Fibroblast of lung (primary cell): ENCODE data around the gene IGSF21. TPM values are rescaled to one million over a fixed set of nuclear protein-coding genes. Genes with fewer than 3 reads are reported as not detected.

Experiments
- DNase-seq, 2 donors: peaks; one replicate each; pipeline versions ENCODE4 v3.0.0 to v3.0.0-alpha.2; 2010; ENCODE audit warnings: low read depth in 2 of 2
- H2AFZ ChIP-seq: 2 replicates; pipeline ENCODE4 v1.5.1; 2012; ENCODE audit warnings: low read length, control low read depth, inconsistent platforms
- H3K27ac ChIP-seq: 2 replicates; pipeline ENCODE4 v1.5.1; 2011; ENCODE audit warnings: low read length, control low read depth; ENCODE audit not compliant: insufficient read depth
- H3K27me3 ChIP-seq: 2 replicates; pipeline ENCODE4 v1.5.1; 2011; ENCODE audit warnings: mild to moderate bottlenecking, low read length; ENCODE audit not compliant: control insufficient read depth, insufficient read depth
- H3K36me3 ChIP-seq: 2 replicates; pipeline ENCODE4 v1.5.1; 2011; ENCODE audit warnings: low read length; ENCODE audit not compliant: control insufficient read depth, insufficient read depth
- H3K4me1 ChIP-seq: 2 replicates; pipeline ENCODE4 v1.5.1; 2011; ENCODE audit warnings: low read length; ENCODE audit not compliant: control insufficient read depth, insufficient read depth; ENCODE audit errors: extremely low read depth
- H3K4me2 ChIP-seq: 2 replicates; pipeline ENCODE4 v1.5.1; 2011; ENCODE audit warnings: low read length, control low read depth; ENCODE audit not compliant: insufficient read depth; ENCODE audit errors: extremely low read depth
- H3K4me3 ChIP-seq, 4 experiments: fragments of 200-600 bp in 1 of 4; sonication (generic) in 1 of 4; replicated peaks in 1 of 4; 2 replicates each; pipeline ENCODE4 v1.5.1; 2011 to 2016; ENCODE audit warnings: low read length in 4 of 4, low read depth in 3 of 4, mild to moderate bottlenecking in 3 of 4, control low read depth in 2 of 4, inconsistent platforms in 1 of 4, mixed read lengths in 1 of 4; ENCODE audit not compliant: insufficient read depth in 1 of 4; ENCODE audit errors: control extremely low read depth in 1 of 4
- H3K79me2 ChIP-seq: 2 replicates; pipeline ENCODE4 v1.5.1; 2012; ENCODE audit warnings: mild to moderate bottlenecking, low read length, inconsistent platforms; ENCODE audit not compliant: control insufficient read depth, insufficient read depth
- H3K9ac ChIP-seq: 2 replicates; pipeline ENCODE4 v1.5.1; 2011; ENCODE audit warnings: mild to moderate bottlenecking, low read length, control low read depth; ENCODE audit not compliant: insufficient read depth
- H3K9me3 ChIP-seq: 2 replicates; pipeline ENCODE4 v1.5.1; 2012; ENCODE audit warnings: low read depth, low read length; ENCODE audit not compliant: control insufficient read depth, insufficient read depth
- H4K20me1 ChIP-seq: 2 replicates; pipeline ENCODE4 v1.5.1; 2011; ENCODE audit warnings: low read length; ENCODE audit not compliant: control insufficient read depth, insufficient read depth; ENCODE audit errors: extremely low read depth
- EZH2 ChIP-seq: IDR thresholded peaks from 2 replicates; pipeline ENCODE4 v1.5.1; 2012; ENCODE audit warnings: low read length, control low read depth, mild to moderate bottlenecking; ENCODE audit errors: missing control alignments
- polyA plus RNA-seq, 2 donors: library from polyadenylated mRNA; depleted of rRNA in 1 of 2; stranded (reverse) in 1 of 2; unstranded in 1 of 2; fragments of >200 nt; gene quantifications; 2 replicates each; pipeline ENCODE4 v1.2.1, GENCODE V29; 2011 to 2012; ENCODE audit warnings: missing spikeins in 1 of 2
- total RNA-seq: library from RNA; depleted of rRNA; stranded (reverse); fragments of >200 nt; gene quantifications from 2 replicates; pipeline ENCODE4 v1.2.1, GENCODE V29; 2014
- TF ChIP-seq, protein P1 (sequence below), 2 donors: IDR thresholded peaks in 1 of 2; conservative IDR thresholded peaks in 1 of 2; 1 replicate in 1 of 2; 2 replicates in 1 of 2; pipeline ENCODE4 v1.5.1; 2011 to 2012; ENCODE audit warnings: low read length in 2 of 2, control low read depth in 1 of 2, inconsistent platforms in 1 of 2, low read depth in 1 of 2, mild to moderate bottlenecking in 1 of 2

IGSF21 gene
- total and polyA plus RNA-seq, 2 donors (not counting 1 experiment from before 2014, with no cell fraction given): not detected

DNA sequence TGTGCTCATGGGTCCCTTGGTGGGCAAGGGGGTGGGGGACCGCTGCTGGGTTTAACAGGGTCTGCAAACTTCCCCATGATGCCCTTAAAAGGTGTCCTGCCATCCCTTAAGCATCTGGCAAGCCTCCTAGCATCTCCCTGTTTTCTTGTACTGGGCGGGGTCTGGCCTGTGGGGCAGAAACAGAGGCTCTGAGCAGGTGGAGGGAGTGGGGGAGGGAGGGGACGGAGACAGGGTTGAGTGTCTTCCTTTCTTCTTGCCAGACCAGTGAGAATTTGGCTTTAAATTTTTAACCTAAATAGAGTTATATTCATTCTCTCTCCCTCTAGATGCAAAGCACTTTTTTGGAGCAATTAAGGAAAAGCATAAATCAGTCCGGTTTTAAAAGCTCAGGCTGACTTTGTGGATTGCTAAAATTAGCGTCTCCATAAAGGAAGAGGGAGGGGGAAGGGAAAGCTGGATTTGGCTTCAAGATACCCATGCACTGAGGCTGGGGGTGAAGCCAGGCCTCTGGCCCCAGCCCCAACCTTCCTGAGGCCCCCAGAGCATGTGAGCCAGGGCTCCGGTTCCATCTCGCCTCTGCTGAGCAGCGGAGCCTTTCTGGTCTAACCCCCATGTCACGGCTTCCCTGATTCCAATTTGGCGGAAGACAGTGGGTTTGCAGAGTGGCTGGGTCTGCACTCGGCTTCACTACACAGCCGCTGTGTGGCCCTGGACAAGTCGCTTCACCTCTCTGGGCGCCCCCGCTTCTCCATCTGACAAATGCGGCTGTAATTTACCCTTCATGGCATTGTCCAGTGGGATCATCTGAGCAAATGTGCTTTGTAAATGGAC lies 25.3 kb downstream of the IGSF21 start:
- Histone ChIP-seq H3K27me3 (no peaks in the 10 kb centered on the region), H3K27ac (no peak overlapping the region), H2AFZ (no peak overlapping the region), H3K4me3 (no peak overlapping the region), H3K36me3 (no peaks in the 10 kb centered on the region), H3K9ac (no peak overlapping the region), H3K4me1 (no peaks in the 10 kb centered on the region), H4K20me1 (no peaks in the 10 kb centered on the region), H3K79me2 (no peaks in the 10 kb centered on the region), H3K9me3 (no peaks in the 10 kb centered on the region), H3K4me2 (no peak overlapping the region)
- DNase-seq: no peak
- TF ChIP-seq, protein P1, sequence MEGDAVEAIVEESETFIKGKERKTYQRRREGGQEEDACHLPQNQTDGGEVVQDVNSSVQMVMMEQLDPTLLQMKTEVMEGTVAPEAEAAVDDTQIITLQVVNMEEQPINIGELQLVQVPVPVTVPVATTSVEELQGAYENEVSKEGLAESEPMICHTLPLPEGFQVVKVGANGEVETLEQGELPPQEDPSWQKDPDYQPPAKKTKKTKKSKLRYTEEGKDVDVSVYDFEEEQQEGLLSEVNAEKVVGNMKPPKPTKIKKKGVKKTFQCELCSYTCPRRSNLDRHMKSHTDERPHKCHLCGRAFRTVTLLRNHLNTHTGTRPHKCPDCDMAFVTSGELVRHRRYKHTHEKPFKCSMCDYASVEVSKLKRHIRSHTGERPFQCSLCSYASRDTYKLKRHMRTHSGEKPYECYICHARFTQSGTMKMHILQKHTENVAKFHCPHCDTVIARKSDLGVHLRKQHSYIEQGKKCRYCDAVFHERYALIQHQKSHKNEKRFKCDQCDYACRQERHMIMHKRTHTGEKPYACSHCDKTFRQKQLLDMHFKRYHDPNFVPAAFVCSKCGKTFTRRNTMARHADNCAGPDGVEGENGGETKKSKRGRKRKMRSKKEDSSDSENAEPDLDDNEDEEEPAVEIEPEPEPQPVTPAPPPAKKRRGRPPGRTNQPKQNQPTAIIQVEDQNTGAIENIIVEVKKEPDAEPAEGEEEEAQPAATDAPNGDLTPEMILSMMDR (conservative IDR thresholded peaks at IDR 0.05 in 1 of 2, IDR thresholded peaks at IDR 0.05 in 1 of 2; ENCODE audit: low read depth in 1 of 2, low read length in 2 of 2): no peak

DNA sequence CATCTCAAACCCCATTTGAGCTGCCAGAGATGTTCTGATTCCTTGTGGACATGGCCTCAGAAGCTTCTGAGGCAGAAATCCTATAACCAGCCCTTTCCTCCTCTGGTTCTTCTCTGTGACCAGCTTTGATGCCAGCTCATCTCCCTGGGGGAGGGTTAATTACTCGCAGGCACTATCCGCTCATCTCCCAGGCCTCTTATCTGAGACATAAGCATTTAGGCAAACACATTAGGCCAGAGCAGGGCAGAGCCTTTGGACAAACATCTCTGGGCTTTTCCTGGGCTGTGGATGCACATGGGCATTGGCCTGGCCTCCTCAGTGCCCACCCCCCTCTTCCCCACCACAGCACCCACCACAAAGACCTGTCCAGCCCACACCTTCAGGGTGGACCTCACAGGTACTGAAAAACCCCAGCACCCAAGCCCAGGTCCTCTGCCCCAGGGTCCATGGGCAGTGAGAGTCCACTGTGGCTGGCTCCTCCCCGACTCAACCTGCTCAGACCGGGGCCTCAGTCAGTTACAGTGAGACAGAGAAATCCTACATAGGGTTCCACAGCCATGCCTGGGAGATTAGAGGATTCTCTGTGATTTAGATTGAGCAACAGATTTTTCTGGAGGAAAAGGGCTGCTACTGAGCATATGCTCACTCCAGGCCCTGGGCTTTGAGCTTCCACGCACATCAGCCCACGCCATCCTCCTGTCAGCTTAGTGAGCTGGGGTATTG lies 26.9 kb downstream of the IGSF21 start:
- H3K27me3 ChIP-seq: no peaks in the 10 kb centered on the region
- H3K79me2 ChIP-seq: no peaks in the 10 kb centered on the region
- no peak overlapping the region for H3K4me3 ChIP-seq
- H3K27ac ChIP-seq: no peak overlapping the region
- no peak overlapping the region for H3K9ac ChIP-seq
- TF ChIP-seq, protein P1 (conservative IDR thresholded peaks at IDR 0.05 in 1 of 2, IDR thresholded peaks at IDR 0.05 in 1 of 2; ENCODE audit: low read depth in 1 of 2, low read length in 2 of 2): no peak
- TF ChIP-seq EZH2: no peak
- no peak for DNase-seq
- no peaks in the 10 kb centered on the region for H3K9me3 ChIP-seq
- H3K4me2 ChIP-seq: no peak overlapping the region
- no peaks in the 10 kb centered on the region for H4K20me1 ChIP-seq
- no peaks in the 10 kb centered on the region for H3K4me1 ChIP-seq
- H3K36me3 ChIP-seq: no peaks in the 10 kb centered on the region
- H2AFZ ChIP-seq: no peak overlapping the region

DNA sequence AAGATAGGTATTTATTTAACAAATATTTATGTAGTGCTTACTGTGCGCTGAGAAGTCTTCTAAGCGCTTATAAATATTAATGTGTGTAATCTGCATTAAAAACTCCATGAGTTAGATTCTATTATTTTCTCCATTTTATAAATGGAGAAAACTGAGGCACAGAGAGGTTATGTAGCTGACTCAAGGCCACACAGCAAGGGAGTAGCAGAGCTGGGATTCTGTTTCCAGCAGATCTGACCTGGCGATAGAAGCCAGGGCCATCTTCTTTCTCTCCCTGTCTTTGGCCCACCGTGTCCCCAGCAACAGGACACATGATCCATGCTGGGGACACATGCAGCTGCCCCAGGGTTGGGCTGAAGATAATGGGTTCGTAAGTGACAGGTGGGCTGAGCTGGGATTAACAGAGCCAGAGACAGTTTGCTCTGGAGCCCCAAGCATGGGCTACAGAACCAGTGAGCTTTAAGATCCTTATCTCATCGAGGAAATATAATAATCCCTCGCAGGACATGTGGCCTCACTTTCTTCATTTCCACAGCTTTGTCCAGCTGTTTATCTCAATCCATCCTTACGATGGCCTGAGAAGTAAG lies 30.3 kb downstream of the IGSF21 start:
- H3K27me3 ChIP-seq: no peaks in the 10 kb centered on the region
- no peak overlapping the region for H3K4me2 ChIP-seq
- DNase-seq: no peak
- no peak overlapping the region for H3K4me3 ChIP-seq
- H3K36me3 ChIP-seq: no peaks in the 10 kb centered on the region
- no peak overlapping the region for H3K27ac ChIP-seq
- no peaks in the 10 kb centered on the region for H3K4me1 ChIP-seq
- no peaks in the 10 kb centered on the region for H3K79me2 ChIP-seq
- H2AFZ ChIP-seq: no peak overlapping the region
- no peak overlapping the region for H3K9ac ChIP-seq
- TF ChIP-seq, protein P1 (conservative IDR thresholded peaks at IDR 0.05 in 1 of 2, IDR thresholded peaks at IDR 0.05 in 1 of 2; ENCODE audit: low read depth in 1 of 2, low read length in 2 of 2): no peak
- TF ChIP-seq EZH2: no peak
- H3K9me3 ChIP-seq: no peaks in the 10 kb centered on the region
- no peaks in the 10 kb centered on the region for H4K20me1 ChIP-seq
